HepG2 (cell line): ENCODE results near the gene NEURL4. TPM values are rescaled to one million over a fixed set of nuclear protein-coding genes. Genes with fewer than 3 reads are reported as not detected.

Source experiments
- CBX2 ChIP-seq, 2 experiments: fragments of 200-600 bp in 1 of 2; sonication (generic); formaldehyde crosslinking in 1 of 2; IDR thresholded peaks; 2 replicates each; pipeline versions ENCODE4 v1.7.0 to v1.8.1; 2018 to 2022; ENCODE audit warnings: low read depth in 2 of 2, low read length in 1 of 2, mild to moderate bottlenecking in 1 of 2, missing genetic modification reagents in 1 of 2
- CC2D1A ChIP-seq: sonication (generic); formaldehyde crosslinking; IDR thresholded peaks from 2 replicates; pipeline ENCODE4 v1.8.1; 2023; ENCODE audit warnings: mild to moderate bottlenecking, missing genetic modification reagents
- CCDC6 ChIP-seq: sonication (generic); formaldehyde crosslinking; IDR thresholded peaks from 2 replicates; pipeline ENCODE4 v1.8.1; 2022; ENCODE audit warnings: mild to moderate bottlenecking, missing genetic modification reagents, moderate library complexity
- DPF2 ChIP-seq: sonication (generic); formaldehyde crosslinking; IDR thresholded peaks from 2 replicates; pipeline ENCODE4 v1.4.0; 2020; ENCODE audit warnings: mild to moderate bottlenecking, low read depth, missing genetic modification reagents, borderline replicate concordance
- GPBP1L1 ChIP-seq: sonication (generic); formaldehyde crosslinking; IDR thresholded peaks from 2 replicates; pipeline ENCODE4 v1.5.0; 2020; ENCODE audit warnings: mild to moderate bottlenecking, missing genetic modification reagents
- HNRNPL ChIP-seq: fragments of 200-400 bp; formaldehyde crosslinking; IDR thresholded peaks from 2 replicates; pipeline ENCODE4 v1.6.1; 2017; ENCODE audit warnings: mild to moderate bottlenecking, low read depth, low read length
- ISL2 ChIP-seq: sonication (generic); formaldehyde crosslinking; IDR thresholded peaks from 2 replicates; pipeline ENCODE4 v1.5.0; 2020; ENCODE audit warnings: missing genetic modification reagents
- KLF16 ChIP-seq, 2 experiments: sonication (generic) in 1 of 2; formaldehyde crosslinking in 1 of 2; IDR thresholded peaks; 2 replicates each; pipeline versions ENCODE4 v1.6.1 to v1.8.0; 2016 to 2023; ENCODE audit warnings: missing genetic modification reagents in 2 of 2, missing compliant biosample characterization in 1 of 2
- MIER2 ChIP-seq: IDR thresholded peaks from 2 replicates; pipeline ENCODE4 v1.6.1; 2016; ENCODE audit warnings: missing biosample characterization, missing genetic modification reagents
- NFYB ChIP-seq: sonication (generic); formaldehyde crosslinking; IDR thresholded peaks from 2 replicates; pipeline ENCODE4 v1.4.0; 2020; ENCODE audit warnings: missing genetic modification reagents
- PITX1 ChIP-seq: sonication (generic); formaldehyde crosslinking; IDR thresholded peaks from 2 replicates; pipeline ENCODE4 v1.5.1; 2020; ENCODE audit warnings: mild to moderate bottlenecking, missing genetic modification reagents
- SAFB2 ChIP-seq: sonication (generic); formaldehyde crosslinking; IDR thresholded peaks from 2 replicates; pipeline ENCODE4 v1.5.1; 2020; ENCODE audit warnings: missing genetic modification reagents, low read depth, mild to moderate bottlenecking, borderline replicate concordance
- SATB2 ChIP-seq: sonication (generic); formaldehyde crosslinking; IDR thresholded peaks from 2 replicates; pipeline ENCODE4 v1.5.0; 2020; ENCODE audit warnings: missing genetic modification reagents
- SMAD3 ChIP-seq: sonication (generic); formaldehyde crosslinking; IDR thresholded peaks from 2 replicates; pipeline ENCODE4 v1.4.0; 2020; ENCODE audit warnings: missing genetic modification reagents
- TCF12 ChIP-seq, 2 experiments: fragments of 450-650 bp in 1 of 2; sonication (generic) in 1 of 2; formaldehyde crosslinking in 1 of 2; IDR thresholded peaks; 2 replicates each; pipeline versions ENCODE4 v1.6.1 to v1.8.0; 2017 to 2022; ENCODE audit warnings: antibody characterized with exemption in 1 of 2, mild to moderate bottlenecking in 1 of 2, missing genetic modification reagents in 1 of 2, moderate library complexity in 1 of 2
- TEAD3 ChIP-seq: optimal IDR thresholded peaks from 2 replicates; pipeline ENCODE3; 2016; ENCODE audit warnings: borderline replicate concordance
- ZFP41 ChIP-seq: sonication (generic); formaldehyde crosslinking; IDR thresholded peaks from 2 replicates; pipeline ENCODE4 v1.4.0; 2020; ENCODE audit warnings: mild to moderate bottlenecking, missing genetic modification reagents, borderline replicate concordance
- ZNF138 ChIP-seq: sonication (generic); formaldehyde crosslinking; IDR thresholded peaks from 2 replicates; pipeline ENCODE4 v1.5.0; 2020; ENCODE audit warnings: mild to moderate bottlenecking, low read depth, missing genetic modification reagents
- ZNF160 ChIP-seq: sonication (generic); formaldehyde crosslinking; IDR thresholded peaks from 2 replicates; pipeline ENCODE4 v1.8.0; 2022; ENCODE audit warnings: mild to moderate bottlenecking, inconsistent platforms, missing genetic modification reagents
- ZNF205 ChIP-seq: IDR thresholded peaks from 2 replicates; pipeline ENCODE4 v1.6.1; 2018; ENCODE audit warnings: missing biosample characterization, missing genetic modification reagents
- ZNF224 ChIP-seq: sonication (generic); formaldehyde crosslinking; IDR thresholded peaks from 2 replicates; pipeline ENCODE4 v1.5.0; 2020; ENCODE audit warnings: mild to moderate bottlenecking, missing genetic modification reagents
- ZNF230 ChIP-seq: sonication (generic); formaldehyde crosslinking; IDR thresholded peaks from 2 replicates; pipeline ENCODE4 v1.4.0; 2020; ENCODE audit warnings: mild to moderate bottlenecking, missing genetic modification reagents
- ZNF260 ChIP-seq: sonication (generic); formaldehyde crosslinking; IDR thresholded peaks from 2 replicates; pipeline ENCODE4 v1.4.0; 2020; ENCODE audit warnings: missing genetic modification reagents, low read depth, mild to moderate bottlenecking, borderline replicate concordance
- ZNF263 ChIP-seq: sonication (generic); formaldehyde crosslinking; IDR thresholded peaks from 2 replicates; pipeline ENCODE4 v1.4.0; 2020; ENCODE audit warnings: missing genetic modification reagents
- ZNF280B ChIP-seq: sonication (generic); formaldehyde crosslinking; IDR thresholded peaks from 2 replicates; pipeline ENCODE4 v1.5.0; 2020; ENCODE audit warnings: missing genetic modification reagents, mild to moderate bottlenecking, borderline replicate concordance
- ZNF337 ChIP-seq: sonication (generic); formaldehyde crosslinking; IDR thresholded peaks from 2 replicates; pipeline ENCODE4 v1.5.1; 2020; ENCODE audit warnings: missing genetic modification reagents, low read depth, mild to moderate bottlenecking, borderline replicate concordance
- ZNF607 ChIP-seq: sonication (generic); formaldehyde crosslinking; IDR thresholded peaks from 2 replicates; pipeline ENCODE4 v1.5.1; 2020; ENCODE audit warnings: missing genetic modification reagents, mild to moderate bottlenecking, borderline replicate concordance
- ZSCAN29 ChIP-seq: sonication (generic); formaldehyde crosslinking; conservative IDR thresholded peaks from 2 replicates; pipeline ENCODE4 v1.4.0; 2020; ENCODE audit warnings: mild to moderate bottlenecking, missing genetic modification reagents
- polyA plus RNA-seq, 8 experiments: library from polyadenylated mRNA; depleted of rRNA in 3 of 8; stranded (reverse) in 7 of 8; unstranded in 1 of 8; fragments of >200 nt; fragmentation: Illumina TruSeq in 4 of 8; extraction: Trizol in 4 of 8; gene quantifications; 2 replicates each; pipeline versions ENCODE4 v1.2.1 to v1.2.3, GENCODE V29; 2011 to 2016; ENCODE audit warnings: low read depth in 4 of 8, missing spikeins in 1 of 8, mixed read lengths in 1 of 8; ENCODE audit not compliant: insufficient read depth in 1 of 8
- total RNA-seq, 5 experiments: library from RNA; depleted of rRNA; stranded (reverse); fragments of >200 nt; fragmentation: Illumina TruSeq; extraction: Trizol; gene quantifications; 2 replicates each; pipeline ENCODE4 v1.2.3, GENCODE V29; 2016; ENCODE audit warnings: low read depth in 1 of 5

Gene NEURL4
- total and polyA plus RNA-seq, 2 of the 13 experiments (the other 11 are each of a cell fraction or from before 2014, with no cell fraction given), result 14.8 to 15.7 TPM

DNA sequence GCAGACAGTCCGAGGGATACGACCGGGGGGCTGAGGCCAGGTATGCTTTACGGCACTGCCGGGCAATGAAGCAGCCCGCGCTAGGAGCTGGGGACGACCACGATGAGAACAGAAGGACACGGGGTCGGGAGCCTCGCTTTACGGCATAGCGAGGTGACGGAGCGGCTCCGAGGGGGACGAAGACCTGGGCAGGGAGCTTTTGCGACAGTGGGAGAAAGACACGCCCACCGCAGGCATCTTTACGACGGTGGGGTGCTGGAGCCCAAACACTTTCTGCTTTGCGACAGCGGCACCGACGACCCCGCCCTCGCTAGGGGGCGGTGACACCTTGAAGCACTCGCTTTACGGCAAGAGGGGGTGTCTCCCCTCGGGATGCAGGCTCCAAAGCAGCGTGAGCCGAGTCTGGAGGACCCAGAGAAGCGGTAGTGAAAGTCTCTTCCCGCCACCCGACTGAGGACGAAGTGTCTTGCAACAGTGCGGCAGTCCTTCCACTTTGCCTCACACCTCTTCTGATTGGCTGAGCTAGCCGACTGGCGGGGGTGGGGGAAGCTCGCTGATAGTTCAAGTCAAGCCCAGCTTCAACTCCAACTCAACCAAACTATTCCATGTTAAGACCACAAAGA, 350 bp upstream of the NEURL4 start (continued):
- 0 out of 2 replicates have a peak, but pooled peaks have one; percentile 48 for TF ChIP-seq ZFP41
- no peak for TF ChIP-seq SMAD3 (CRISPR knock-in tag)
- peak; percentile 86 for TF ChIP-seq TEAD3
- TF ChIP-seq CC2D1A (CRISPR knock-in tag), result no peak
- TF ChIP-seq NFYB (CRISPR knock-in tag), result peak; percentile 66
- no peak; the same call in 1 of the 2 replicates for TF ChIP-seq ZNF224
- TF ChIP-seq CCDC6, result no peak
- peak; percentile 57; the same call in 1 of the 2 replicates for TF ChIP-seq ISL2 (CRISPR knock-in tag)
- TF ChIP-seq SAFB2 (CRISPR knock-in tag), result peak; percentile 69; the same call in 1 of the 2 replicates
- no peak for TF ChIP-seq SATB2 (CRISPR knock-in tag)
- TF ChIP-seq ZNF280B (CRISPR knock-in tag), result no peak; the same call in 1 of the 2 replicates
- TF ChIP-seq CBX2 (IDR thresholded peaks at IDR 0.05; ENCODE audit: low read depth, low read length), result no peak
- TF ChIP-seq CBX2 (CRISPR knock-in tag; IDR thresholded peaks at IDR 0.05; ENCODE audit: low read depth), result no peak
- no peak for TF ChIP-seq ZNF138 (CRISPR knock-in tag)
- TF ChIP-seq HNRNPL, result no peak
- TF ChIP-seq PITX1 (CRISPR knock-in tag), result peak; percentile 51; the same call in 1 of the 2 replicates
- peak; percentile 37; the same call in 1 of the 2 replicates for TF ChIP-seq ZNF160
- TF ChIP-seq MIER2 (CRISPR knock-in tag), result no peak
- no peak; the same call in 1 of the 2 replicates for TF ChIP-seq ZNF205
- no peak for TF ChIP-seq ZNF263 (CRISPR knock-in tag)
- TF ChIP-seq GPBP1L1 (CRISPR knock-in tag), result no peak
- TF ChIP-seq ZNF337 (CRISPR knock-in tag), result 0 out of 2 replicates have a peak, but pooled peaks have one; percentile 6
- TF ChIP-seq TCF12 (IDR thresholded peaks at IDR 0.05), result no peak
- TF ChIP-seq TCF12 (CRISPR knock-in tag; IDR thresholded peaks at IDR 0.05), result no peak
- no peak for TF ChIP-seq ZNF260 (CRISPR knock-in tag)
- TF ChIP-seq ZNF230 (CRISPR knock-in tag), result no peak
- peak; percentile 63; the same call in 1 of the 2 replicates for TF ChIP-seq ZNF607 (CRISPR knock-in tag)
- TF ChIP-seq KLF16 (CRISPR knock-in tag; IDR thresholded peaks at IDR 0.05), result peak in 1 of 2 experiments; percentile 88; a peak in 2 of 4 replicates
- TF ChIP-seq DPF2, result no peak
- TF ChIP-seq ZSCAN29 (CRISPR knock-in tag), result no peak
